Glutamatergic neuron (in vitro differentiated cells): ENCODE measurements around the gene DTYMK. TPM values are rescaled to one million over a fixed set of nuclear protein-coding genes. Genes with fewer than 3 reads are reported as not detected.
A peak's percentile ranks its signal among the peaks of the same experiment; 100 is the strongest.

Experiments used
- DNase-seq: peaks from one replicate; pipeline ENCODE4 v3.0.0; 2022
- H3K27ac Mint-ChIP-seq: one replicate; pipeline ENCODE4 v1.8.0; 2020; ENCODE audit warnings: mild to moderate bottlenecking, mixed read lengths, inconsistent platforms; ENCODE audit not compliant: unreplicated experiment
- H3K27me3 Mint-ChIP-seq: one replicate; pipeline ENCODE4 v1.8.0; 2020; ENCODE audit warnings: mild to moderate bottlenecking, moderate library complexity, mixed read lengths, inconsistent platforms; ENCODE audit not compliant: unreplicated experiment
- H3K36me3 Mint-ChIP-seq: one replicate; pipeline ENCODE4 v1.8.0; 2020; ENCODE audit warnings: mild to moderate bottlenecking, mixed read lengths, inconsistent platforms; ENCODE audit not compliant: unreplicated experiment
- H3K4me1 Mint-ChIP-seq: one replicate; pipeline ENCODE4 v1.8.0; 2020; ENCODE audit warnings: mild to moderate bottlenecking, low read depth, mixed read lengths, inconsistent platforms; ENCODE audit not compliant: unreplicated experiment
- H3K4me3 Mint-ChIP-seq: one replicate; pipeline ENCODE4 v1.8.0; 2020; ENCODE audit warnings: mild to moderate bottlenecking, mixed read lengths, inconsistent platforms; ENCODE audit not compliant: unreplicated experiment
- H3K9me3 Mint-ChIP-seq: one replicate; pipeline ENCODE4 v1.8.0; 2020; ENCODE audit warnings: mild to moderate bottlenecking, moderate library complexity, mixed read lengths, inconsistent platforms; ENCODE audit not compliant: unreplicated experiment
- CTCF ChIP-seq: fragments of 200-600 bp; sonication (generic); IDR thresholded peaks from one replicate; pipeline ENCODE4 v1.5.0; 2021; ENCODE audit not compliant: partially characterized antibody, unreplicated experiment
- total RNA-seq: library from RNA; stranded (reverse); fragmentation: NEBNext Ultra II Directional; extraction: Animal tissue kit (Norgen Biotek cat#: 25700); gene quantifications from one replicate; pipeline ENCODE4 v1.2.1, GENCODE V29; 2021; ENCODE audit not compliant: unreplicated experiment

DTYMK gene
- total RNA-seq, 1 donor from 2014 or later = 32.8 TPM

DNA sequence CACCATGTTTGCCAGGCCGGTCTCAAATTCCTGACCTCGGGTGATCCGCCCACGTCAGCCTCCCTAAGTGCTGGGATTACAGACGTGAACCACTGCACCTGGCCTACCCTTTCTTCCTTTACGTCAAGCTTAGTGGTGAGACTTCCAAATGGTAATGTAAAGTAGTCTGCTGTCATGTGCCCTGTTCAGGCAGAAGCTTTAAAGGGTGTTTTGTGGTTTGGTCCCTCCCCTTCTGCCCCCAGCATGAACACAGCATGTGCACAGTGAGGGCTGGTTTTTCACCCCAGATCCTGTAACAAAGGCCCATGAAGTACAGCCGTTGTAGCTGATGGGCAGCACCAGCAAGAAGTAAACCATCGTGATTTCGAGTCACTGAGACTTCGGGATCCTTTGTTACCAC is 2.7 kb upstream of the DTYMK start:
- TF ChIP-seq CTCF = no peak
- Mint-ChIP-seq H3K4me1 (peaks cover 6% of the 10 kb centered on the region), H3K36me3 (no peaks in the 10 kb centered on the region), H3K9me3 (peaks cover 6% of the 10 kb centered on the region), H3K27ac (no peak overlapping the region), H3K27me3 (peaks cover 5% of the 10 kb centered on the region), H3K4me3 (no peak overlapping the region)
- DNase-seq = no peak

- peaks cover 8% of the 10 kb centered on the region for H3K9me3 Mint-ChIP-seq
- H3K36me3 Mint-ChIP-seq = no peaks in the 10 kb centered on the region
- peaks cover 3% of the 10 kb centered on the region for H3K27me3 Mint-ChIP-seq
- no peak for TF ChIP-seq CTCF
- no peak for DNase-seq
- peak overlapping the region; percentile 67 for H3K27ac Mint-ChIP-seq
- H3K4me1 Mint-ChIP-seq = peaks cover 6% of the 10 kb centered on the region
- peak overlapping the region; percentile 92 for H3K4me3 Mint-ChIP-seq
These were observed 328 bp downstream of the DTYMK start for GRCh38 chr2:241686324-241686649.

GRCh38 chr2:241680827-241681599 is 5.6 kb downstream of the DTYMK start:
- no peak for DNase-seq
- TF ChIP-seq CTCF = no peak
- H3K9me3 Mint-ChIP-seq = peaks cover 7% of the 10 kb centered on the region
- H3K27ac Mint-ChIP-seq = peak overlapping the region; percentile 39
- H3K4me1 Mint-ChIP-seq = peaks cover 3% of the 10 kb centered on the region
- H3K36me3 Mint-ChIP-seq = no peaks in the 10 kb centered on the region
- peaks cover 8% of the 10 kb centered on the region for H3K27me3 Mint-ChIP-seq
- H3K4me3 Mint-ChIP-seq = no peak overlapping the region

DNA sequence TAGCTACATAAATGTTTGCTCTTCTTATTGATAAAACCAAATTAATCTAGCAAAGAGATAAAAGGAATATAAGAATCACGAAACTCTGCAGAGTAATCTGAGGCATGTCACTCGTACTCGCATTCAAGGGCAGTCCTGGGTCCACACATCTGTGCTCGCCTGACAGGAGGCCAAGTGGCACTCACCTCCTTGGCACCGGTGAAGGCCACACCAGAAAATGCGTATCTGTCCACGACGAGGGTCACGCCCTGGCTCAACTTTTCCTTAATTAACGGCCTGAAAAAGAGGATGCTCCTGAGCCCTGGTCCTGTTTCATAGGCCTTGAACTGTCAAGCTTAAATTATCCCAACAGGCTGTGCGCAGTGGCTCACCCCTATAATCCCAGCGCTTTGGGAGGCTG is 6.6 kb downstream of the DTYMK start:
- H3K27me3 Mint-ChIP-seq = peaks cover 7% of the 10 kb centered on the region
- H3K4me3 Mint-ChIP-seq = no peak overlapping the region
- no peak overlapping the region for H3K27ac Mint-ChIP-seq
- H3K9me3 Mint-ChIP-seq = peaks cover 6% of the 10 kb centered on the region
- no peak for TF ChIP-seq CTCF
- H3K4me1 Mint-ChIP-seq = no peaks in the 10 kb centered on the region
- no peaks in the 10 kb centered on the region for H3K36me3 Mint-ChIP-seq
- DNase-seq = no peak

DNA sequence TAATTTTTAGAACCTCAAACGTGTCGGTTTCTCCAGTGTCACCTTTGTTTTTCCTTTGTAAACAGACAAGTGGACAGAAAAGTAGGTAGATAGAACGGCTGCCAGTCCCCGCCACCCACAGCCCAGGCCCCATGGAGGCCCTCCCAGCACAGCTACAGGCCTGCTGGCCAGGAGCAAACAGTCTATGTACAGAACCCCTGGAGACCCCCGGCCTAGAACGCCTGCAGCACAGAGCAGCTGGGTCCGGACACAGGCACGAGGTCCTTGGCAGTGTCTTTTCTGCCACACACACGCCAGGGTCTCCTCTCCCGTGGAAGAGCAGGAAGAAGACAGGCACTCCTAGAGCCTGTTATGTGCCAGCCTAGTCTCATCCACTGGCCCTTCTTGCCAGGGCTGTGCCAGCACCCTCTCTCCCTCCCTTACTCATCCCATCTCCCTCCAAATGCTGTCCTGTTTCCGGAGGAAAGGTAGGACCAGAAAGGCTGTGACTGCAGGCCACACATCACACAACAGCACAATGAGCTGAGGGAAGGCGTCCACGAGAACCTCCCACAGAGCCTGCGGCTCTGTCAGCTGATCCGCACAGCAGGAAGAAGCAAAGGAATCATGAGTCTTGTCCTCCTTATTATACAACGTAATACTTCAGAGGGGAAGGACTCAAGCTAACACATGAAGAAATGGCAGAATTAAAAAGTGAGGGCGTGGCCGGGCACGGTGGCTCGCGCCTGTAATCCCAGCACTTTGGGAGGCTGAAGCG is 7.7 kb downstream of the DTYMK start:
- no peak for DNase-seq
- no peak overlapping the region for H3K27ac Mint-ChIP-seq
- TF ChIP-seq CTCF = no peak
- H3K9me3 Mint-ChIP-seq = peaks cover 6% of the 10 kb centered on the region
- H3K27me3 Mint-ChIP-seq = peaks cover 9% of the 10 kb centered on the region
- no peak overlapping the region for H3K4me3 Mint-ChIP-seq
- H3K4me1 Mint-ChIP-seq = no peaks in the 10 kb centered on the region
- H3K36me3 Mint-ChIP-seq = no peaks in the 10 kb centered on the region
